ENCODE data around the gene BORCS6. TPM values are rescaled to one million over a fixed set of nuclear protein-coding genes. Genes with fewer than 3 reads are reported as not detected.

BORCS6 gene
- total RNA-seq, 2 experiments from 2014 or later = 6.1 to 6.4 TPM

DNA sequence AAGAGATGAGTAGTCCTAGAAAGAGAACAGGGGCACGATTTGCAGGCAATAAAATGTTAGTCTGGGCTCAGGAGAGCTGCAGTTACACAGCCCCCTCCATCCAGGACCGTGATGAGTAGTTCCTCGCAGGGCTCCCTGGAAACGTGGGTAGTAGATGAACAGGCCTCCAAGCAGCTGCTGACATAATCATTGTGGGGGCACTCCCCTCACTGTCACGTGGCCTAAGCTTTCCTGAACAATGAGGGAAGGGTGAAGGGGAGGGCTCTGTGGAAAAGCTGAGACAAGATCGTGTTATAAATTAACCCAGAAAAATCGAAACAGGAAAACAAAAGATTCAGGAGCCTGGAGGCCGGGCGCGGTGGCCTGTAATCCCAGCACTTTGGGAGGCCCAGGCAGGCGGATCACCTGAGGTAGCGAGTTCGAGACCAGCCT, 36.4 kb downstream of the BORCS6 start:
- peaks cover 55% of the 10 kb centered on the region for H3K4me1 Mint-ChIP-seq (ENCODE audit: low read depth)
- DNase-seq (peak in 3 of 14 experiments; percentile 58 to 77 (median 68)), ATAC-seq (ENCODE audit: poor library complexity) (no peak)
- peaks cover 4% of the 10 kb centered on the region for H3K27me3 Mint-ChIP-seq
- H3K9me3 ChIP-seq (ENCODE audit: control insufficient read depth in 1 of 2, insufficient read depth in 1 of 2, low read length in 2 of 2) = no peaks in the 10 kb centered on the region
- CTCF ChIA-PET = interaction anchor here (1.0 to 2.0 kb wide), 3 partner anchors 13 to 16 kb away, joined by 3 to 6 read pairs (median 4); no protein-coding TSS in a partner anchor
- H3K27me3 ChIP-seq (ENCODE audit: control insufficient read depth in 1 of 2, insufficient read depth in 2 of 2, low read length in 2 of 2) = no peaks in the 10 kb centered on the region
- H3K27ac Mint-ChIP-seq = no peak overlapping the region
- intact Hi-C loops (cut with DNase I, micrococcal nuclease) = loop anchor here (10.0 kb wide), 2 partner anchors 319 to 669 kb away; partner anchors contain the start of genes KDM6B (in 1 of the 2), POLR2A (in 1 of the 2) and SLC35G6 (in 1 of the 2)
- peaks cover 71% of the 10 kb centered on the region for H3K36me3 Mint-ChIP-seq (ENCODE audit: low read depth)
- peak overlapping the region; percentile 95 for H3K4me3 Mint-ChIP-seq
- H3K36me3 ChIP-seq (ENCODE audit: insufficient read depth, low read length) = peaks cover 31% of the 10 kb centered on the region
- POLR2A ChIA-PET = interaction anchor here (0.6 to 16.4 kb wide), 10 partner anchors 10 to 142 kb away, joined by 3 to 419 read pairs (median 22); partner anchors contain the start of genes BORCS6, CTC1, SLC25A35 and TMEM107
- H3K4me3 ChIP-seq (ENCODE audit: low read length) = peak overlapping the region; percentile 86
- H3K4me1 ChIP-seq (ENCODE audit: insufficient read depth, low read length) = peaks cover 83% of the 10 kb centered on the region
- peak overlapping the region; percentile 99 to 100 for H3K27ac ChIP-seq (ENCODE audit: low read depth in 1 of 2, low read length in 2 of 2)
- no peaks in the 10 kb centered on the region for H3K9me3 Mint-ChIP-seq
- TF ChIP-seq, protein P1, sequence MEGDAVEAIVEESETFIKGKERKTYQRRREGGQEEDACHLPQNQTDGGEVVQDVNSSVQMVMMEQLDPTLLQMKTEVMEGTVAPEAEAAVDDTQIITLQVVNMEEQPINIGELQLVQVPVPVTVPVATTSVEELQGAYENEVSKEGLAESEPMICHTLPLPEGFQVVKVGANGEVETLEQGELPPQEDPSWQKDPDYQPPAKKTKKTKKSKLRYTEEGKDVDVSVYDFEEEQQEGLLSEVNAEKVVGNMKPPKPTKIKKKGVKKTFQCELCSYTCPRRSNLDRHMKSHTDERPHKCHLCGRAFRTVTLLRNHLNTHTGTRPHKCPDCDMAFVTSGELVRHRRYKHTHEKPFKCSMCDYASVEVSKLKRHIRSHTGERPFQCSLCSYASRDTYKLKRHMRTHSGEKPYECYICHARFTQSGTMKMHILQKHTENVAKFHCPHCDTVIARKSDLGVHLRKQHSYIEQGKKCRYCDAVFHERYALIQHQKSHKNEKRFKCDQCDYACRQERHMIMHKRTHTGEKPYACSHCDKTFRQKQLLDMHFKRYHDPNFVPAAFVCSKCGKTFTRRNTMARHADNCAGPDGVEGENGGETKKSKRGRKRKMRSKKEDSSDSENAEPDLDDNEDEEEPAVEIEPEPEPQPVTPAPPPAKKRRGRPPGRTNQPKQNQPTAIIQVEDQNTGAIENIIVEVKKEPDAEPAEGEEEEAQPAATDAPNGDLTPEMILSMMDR (IDR thresholded peaks at IDR 0.05) = no peak

DNA sequence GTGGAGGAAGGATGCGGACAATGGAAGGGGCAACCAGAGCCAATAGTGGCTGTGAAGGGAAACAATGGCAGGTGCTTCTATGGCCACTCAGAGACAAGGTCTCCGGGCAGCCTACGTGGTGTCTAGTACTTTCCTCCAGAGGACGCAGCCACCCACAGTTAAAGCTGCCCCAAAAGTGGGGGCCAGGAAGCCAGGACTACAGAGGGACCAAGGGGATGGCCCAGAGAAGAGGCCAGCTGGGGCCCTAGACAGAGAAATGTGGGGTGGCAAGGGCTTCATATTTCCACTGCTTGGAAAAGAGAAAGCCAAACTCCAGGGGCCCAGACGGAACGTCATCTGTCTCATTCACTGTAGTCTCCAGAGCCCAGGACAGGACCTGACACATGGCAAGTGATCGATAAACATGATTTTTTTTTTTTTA, 36.9 kb downstream of the BORCS6 start:
- Histone ChIP-seq H3K27ac (ENCODE audit: low read depth in 1 of 2, low read length in 2 of 2) (peak overlapping the region; percentile 99 to 100), H3K4me1 (ENCODE audit: insufficient read depth, low read length) (peaks cover 83% of the 10 kb centered on the region), H3K27me3 (ENCODE audit: control insufficient read depth in 1 of 2, insufficient read depth in 2 of 2, low read length in 2 of 2) (no peaks in the 10 kb centered on the region), H3K36me3 (ENCODE audit: insufficient read depth, low read length) (peaks cover 33% of the 10 kb centered on the region), H3K4me3 (ENCODE audit: low read length) (no peak overlapping the region), H3K9me3 (ENCODE audit: control insufficient read depth in 1 of 2, insufficient read depth in 1 of 2, low read length in 2 of 2) (no peaks in the 10 kb centered on the region)
- Mint-ChIP-seq H3K4me1 (ENCODE audit: low read depth) (peaks cover 51% of the 10 kb centered on the region), H3K36me3 (ENCODE audit: low read depth) (peaks cover 73% of the 10 kb centered on the region), H3K4me3 (peak overlapping the region; percentile 95), H3K27me3 (peaks cover 4% of the 10 kb centered on the region), H3K9me3 (no peaks in the 10 kb centered on the region), H3K27ac (no peak overlapping the region)
- ChIA-PET POLR2A (interaction anchor here (0.7 to 16.4 kb wide), 6 partner anchors 11 to 70 kb away, joined by 3 to 419 read pairs (median 84); partner anchors contain the start of genes BORCS6, TMEM107 and VAMP2), CTCF (interaction anchor here (1.0 to 2.0 kb wide), 2 partner anchors 14 to 15 kb away, joined by 4 to 6 read pairs; no protein-coding TSS in a partner anchor)
- TF ChIP-seq, protein P1 (IDR thresholded peaks at IDR 0.05) = no peak
- intact Hi-C loops (cut with DNase I, micrococcal nuclease) = loop anchor here (10.0 kb wide), 2 partner anchors 318 to 668 kb away; partner anchors contain the start of genes KDM6B (in 1 of the 2), POLR2A (in 1 of the 2) and SLC35G6 (in 1 of the 2)
- ATAC-seq (ENCODE audit: poor library complexity) (no peak), DNase-seq (peak in 2 of 14 experiments; percentile 22 to 47)

DNA sequence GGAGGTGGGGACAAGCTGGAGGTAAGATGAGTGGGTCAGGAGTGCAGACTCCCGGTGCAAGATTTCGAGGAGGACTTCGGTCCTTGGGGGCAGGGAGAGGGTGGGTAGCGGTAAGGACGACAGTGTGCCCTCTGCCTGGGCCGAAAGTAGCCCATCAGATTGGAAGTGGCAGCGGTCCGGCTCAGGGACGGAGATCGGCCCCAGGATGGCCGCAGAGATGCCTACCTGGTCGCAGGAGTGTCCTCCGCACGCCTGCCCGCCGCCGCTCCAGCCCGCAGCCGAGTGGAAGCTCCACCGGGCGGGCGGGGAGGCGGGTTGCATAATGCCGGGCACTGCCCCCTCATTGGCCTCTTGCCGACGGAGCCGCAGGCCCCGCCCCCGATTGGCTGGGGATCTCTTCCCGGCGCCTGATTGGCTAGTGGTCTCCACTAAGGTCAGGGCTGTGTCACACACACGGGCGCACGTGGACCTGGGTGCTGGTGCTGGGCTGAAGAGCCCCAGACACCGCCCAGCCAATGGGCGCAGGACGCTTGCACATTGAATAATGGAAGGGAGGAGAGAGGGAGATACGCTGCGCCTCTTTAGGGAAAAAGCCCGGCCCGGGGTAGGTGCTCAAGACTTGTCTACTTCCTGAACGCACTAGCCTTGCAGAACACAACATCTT, 37.7 kb downstream of the BORCS6 start, which contains the start of gene PER1:
PER1 (minus strand) TSS at position 293 of the 664 bp plus-strand sequence. CDS start 1,698 bp downstream, outside the sequence.
- Histone ChIP-seq H3K27me3 (ENCODE audit: control insufficient read depth in 1 of 2, insufficient read depth in 2 of 2, low read length in 2 of 2) (no peaks in the 10 kb centered on the region), H3K9me3 (ENCODE audit: control insufficient read depth in 1 of 2, insufficient read depth in 1 of 2, low read length in 2 of 2) (no peaks in the 10 kb centered on the region), H3K36me3 (ENCODE audit: insufficient read depth, low read length) (peaks cover 41% of the 10 kb centered on the region), H3K4me3 (ENCODE audit: low read length) (peak within 1 kb of the TSS; percentile 75), H3K27ac (ENCODE audit: low read depth in 1 of 2, low read length in 2 of 2) (peak within 1 kb of the TSS; percentile 99 to 100), H3K4me1 (ENCODE audit: insufficient read depth, low read length) (peaks cover 85% of the 10 kb centered on the region)
- Mint-ChIP-seq H3K27me3 (peaks cover 4% of the 10 kb centered on the region), H3K9me3 (no peaks in the 10 kb centered on the region), H3K27ac (no peak within 1 kb of the TSS), H3K36me3 (ENCODE audit: low read depth) (peaks cover 81% of the 10 kb centered on the region), H3K4me1 (ENCODE audit: low read depth) (peaks cover 51% of the 10 kb centered on the region), H3K4me3 (peak within 1 kb of the TSS; percentile 95)
- ChIA-PET CTCF (interaction anchor here (1.0 to 2.0 kb wide), 3 partner anchors 13 to 92 kb away, joined by 3 to 6 read pairs (median 4); no protein-coding TSS in a partner anchor), POLR2A (interaction anchor here (0.7 to 16.4 kb wide), 10 partner anchors 9 to 96 kb away, joined by 3 to 419 read pairs (median 6); partner anchors contain the start of genes BORCS6, CTC1, PFAS and TMEM107)
- TF ChIP-seq, protein P1 (IDR thresholded peaks at IDR 0.05) = no peak
- DNase-seq = peak; percentile 56 to 95 (median 80)
- peak; percentile 9 for ATAC-seq (ENCODE audit: poor library complexity)
- intact Hi-C loops (cut with DNase I, micrococcal nuclease) = loop anchor here (10.0 kb wide), 2 partner anchors 317 to 667 kb away; partner anchors contain the start of genes KDM6B (in 1 of the 2), POLR2A (in 1 of the 2) and SLC35G6 (in 1 of the 2)

Data from CD4-positive, alpha-beta T cell (primary cell).